22Rv1 (cell line): ENCODE data around the gene CASP7.

Experiments used
- CTCF ChIP-seq: fragments of 450-650 bp; IDR thresholded peaks from 2 replicates; pipeline ENCODE4 v1.5.1; 2017; ENCODE audit warnings: mild to moderate bottlenecking
- ZFX ChIP-seq: fragments of 450-650 bp; IDR thresholded peaks from 2 replicates; pipeline ENCODE4 v1.6.1; 2017; ENCODE audit warnings: antibody characterized with exemption, borderline replicate concordance

GRCh38 chr10:113643183-113643582 lies 36.5 kb upstream of the CASP7 start:
- no peak for TF ChIP-seq CTCF
- TF ChIP-seq ZFX, result no peak
